Loucy (cell line): ENCODE data around the gene KSR1.

ENCODE experiments used
- CTCF ChIP-seq: fragments of 200-600 bp; sonication (generic); conservative IDR thresholded peaks from 2 replicates; pipeline ENCODE4 v1.5.1; 2014; ENCODE audit warnings: mild to moderate bottlenecking, antibody characterized with exemption, low read length
- EZH2phosphoT487 ChIP-seq: fragments of 200-600 bp; IDR thresholded peaks from 2 replicates; pipeline ENCODE4 v1.6.1; 2018; ENCODE audit warnings: antibody characterized with exemption, mild to moderate bottlenecking, moderate library complexity, borderline replicate concordance

DNA sequence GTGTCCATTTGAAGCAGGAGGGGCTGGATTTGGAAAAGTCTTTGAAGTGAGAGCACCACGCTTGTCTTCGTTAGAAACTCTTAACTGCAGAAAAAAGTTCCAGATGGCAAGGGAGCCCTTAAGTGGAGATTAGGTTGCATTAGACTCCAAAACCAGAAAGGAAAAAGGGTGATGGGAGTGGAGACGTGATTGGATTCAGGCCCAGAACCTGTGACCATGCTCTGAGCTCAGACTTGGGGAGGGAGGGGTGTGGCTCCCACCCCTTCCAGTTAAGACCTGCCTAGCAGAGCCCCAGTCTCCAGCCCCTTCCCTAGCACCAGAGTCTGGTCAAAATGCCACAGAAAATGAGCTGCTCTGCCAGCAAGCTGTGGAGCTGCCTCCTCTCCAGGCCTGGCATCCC is 168.3 kb downstream of the KSR1 start:
- no peak for TF ChIP-seq CTCF
- TF ChIP-seq EZH2phosphoT487: no peak
